CD4-positive, alpha-beta T cell treated with Interleukin-15 for 4 hours (primary cell): ENCODE results near the gene ITPR2.

Experiments
- DNase-seq: peaks from one replicate; pipeline ENCODE4 v3.0.0-alpha.2; 2020; ENCODE audit warnings: low spot score

The ITPR2 gene

GRCh38 chr12:26754148-26754547, 78.8 kb downstream of the ITPR2 start:
- DNase-seq, result no peak

- no peak for DNase-seq
Observed at GRCh38 chr12:26751179-26751578, 81.8 kb downstream of the ITPR2 start.

- no peak for DNase-seq
Observed at GRCh38 chr12:26750531-26751175, 82.3 kb downstream of the ITPR2 start.

GRCh38 chr12:26749781-26750180, 83.2 kb downstream of the ITPR2 start:
- no peak for DNase-seq

GRCh38 chr12:26748741-26749431, 84.1 kb downstream of the ITPR2 start:
- no peak for DNase-seq

- no peak for DNase-seq
Observed at GRCh38 chr12:26748412-26748740, 84.6 kb downstream of the ITPR2 start.

GRCh38 chr12:26746121-26746714, 86.8 kb downstream of the ITPR2 start:
- no peak for DNase-seq

- DNase-seq, result no peak
Observed at GRCh38 chr12:26744697-26745440, 88.1 kb downstream of the ITPR2 start.

- DNase-seq, result no peak
Observed at GRCh38 chr12:26744042-26744626, 88.9 kb downstream of the ITPR2 start.

- no peak for DNase-seq
Observed at GRCh38 chr12:26741584-26742227, 91.3 kb downstream of the ITPR2 start.

- no peak for DNase-seq
Observed at GRCh38 chr12:26740991-26741390, 92.0 kb downstream of the ITPR2 start.

GRCh38 chr12:26740348-26740747, 92.6 kb downstream of the ITPR2 start:
- DNase-seq, result no peak

GRCh38 chr12:26737487-26738030, 95.4 kb downstream of the ITPR2 start:
- DNase-seq, result no peak

- no peak for DNase-seq
Observed at GRCh38 chr12:26736563-26737486, 96.2 kb downstream of the ITPR2 start.

GRCh38 chr12:26735249-26735639, 97.8 kb downstream of the ITPR2 start:
- no peak for DNase-seq

GRCh38 chr12:26734510-26735248, 98.3 kb downstream of the ITPR2 start:
- no peak for DNase-seq

- no peak for DNase-seq
Observed at GRCh38 chr12:26732005-26732908, 100.7 kb downstream of the ITPR2 start.

GRCh38 chr12:26730481-26731350, 102.3 kb downstream of the ITPR2 start:
- no peak for DNase-seq
